HG02798 (cell line): ENCODE measurements around the gene KRT80.
A peak's percentile ranks its signal among the peaks of the same experiment; 100 is the strongest.

ENCODE experiments used
- ATAC-seq: cut with Tn5 transposase; IDR thresholded peaks from one replicate; pipeline ENCODE4 v1.9.1; 2021; ENCODE audit warnings: mild to moderate bottlenecking; ENCODE audit not compliant: unreplicated experiment, poor library complexity

KRT80 gene

DNA sequence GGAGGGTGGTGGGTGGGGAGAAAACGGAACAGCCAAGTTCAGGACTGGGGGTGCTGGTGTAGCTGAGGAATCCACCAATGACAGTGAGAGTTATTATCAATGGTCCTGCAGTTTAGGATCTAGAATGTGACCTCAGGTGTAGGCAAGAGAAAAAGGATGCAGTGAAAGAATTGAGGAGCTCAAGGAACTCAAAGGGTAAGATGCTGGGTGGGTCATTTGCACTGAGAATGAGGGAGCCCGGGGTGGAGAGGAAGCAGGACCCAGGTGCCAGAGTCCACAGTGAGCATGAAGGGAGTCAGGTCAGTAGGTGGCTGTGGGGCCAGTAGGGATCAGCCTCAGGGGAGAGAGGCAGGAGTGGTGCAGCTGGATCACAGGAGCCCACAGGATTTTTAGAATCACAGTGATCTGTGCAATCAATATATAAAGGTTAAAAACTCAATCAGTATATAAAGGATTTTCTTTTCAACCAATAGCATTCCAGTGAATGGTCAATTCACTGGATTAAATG lies 38.1 kb upstream of the KRT80 start:
- ATAC-seq: no peak

DNA sequence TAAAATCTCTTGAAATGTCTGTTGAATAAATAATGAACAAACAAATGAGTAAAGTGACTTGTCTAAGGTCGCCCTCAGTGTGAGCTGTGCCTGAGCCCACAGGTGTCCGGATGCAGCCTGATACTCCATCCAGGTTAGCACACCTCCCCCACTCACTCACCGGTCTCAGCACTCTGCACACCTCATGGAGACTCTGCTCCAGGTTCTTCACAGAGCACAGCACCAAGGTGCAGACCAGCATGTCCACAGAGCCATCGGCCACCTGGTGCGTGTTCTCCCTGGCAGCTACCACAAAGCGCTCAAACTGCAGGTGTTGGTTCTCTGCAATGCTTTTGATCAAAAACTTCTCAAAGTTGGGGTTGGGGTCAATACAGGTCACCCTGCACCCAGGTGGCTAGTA lies 37.1 kb upstream of the KRT80 start:
- no peak for ATAC-seq

DNA sequence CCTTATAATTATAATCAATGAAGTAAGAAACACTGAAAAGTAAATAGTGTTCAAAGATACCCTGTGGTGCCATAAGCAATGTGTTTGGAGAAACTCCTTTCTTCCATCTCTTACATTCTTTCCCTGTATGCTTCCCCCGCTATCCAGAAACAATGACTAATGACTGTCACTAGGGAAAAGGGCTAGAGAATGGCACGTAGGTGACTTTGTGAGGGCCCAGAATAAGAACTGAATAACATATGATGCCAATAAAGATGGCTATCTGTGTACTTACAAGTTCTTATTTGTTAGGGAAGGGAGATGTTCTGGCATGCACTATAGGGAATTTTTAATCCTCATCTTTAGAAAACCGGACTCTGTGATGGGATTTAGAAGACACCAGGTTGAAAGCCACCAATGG lies 36.6 kb upstream of the KRT80 start:
- ATAC-seq: no peak

DNA sequence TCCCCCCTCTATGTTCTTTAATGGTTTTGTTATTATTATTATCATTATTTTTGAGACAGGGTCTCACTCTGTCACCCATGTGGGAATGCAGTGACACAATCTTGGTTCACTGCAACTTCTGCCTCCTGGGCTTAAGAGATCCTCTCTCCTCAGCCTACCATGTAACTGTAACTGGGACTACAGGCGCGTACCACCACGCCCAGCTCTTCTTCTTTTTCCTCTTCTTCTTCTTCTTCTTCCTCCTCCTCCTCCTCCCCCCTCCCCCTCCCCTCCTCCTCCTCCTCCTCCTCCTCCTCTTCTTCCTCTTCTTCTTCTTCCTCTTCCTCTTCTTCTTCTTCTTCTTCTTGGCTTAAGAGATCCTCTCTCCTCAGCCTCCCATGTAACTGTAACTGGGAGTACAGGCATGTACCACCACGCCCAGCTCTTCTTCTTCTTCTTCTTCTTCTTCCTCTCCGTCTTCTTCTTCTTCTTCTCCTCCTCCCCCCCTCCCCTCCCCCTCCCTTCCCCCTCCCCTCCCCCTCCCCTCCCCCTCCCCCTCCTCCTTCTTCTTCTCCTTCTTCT lies 35.9 kb upstream of the KRT80 start:
- ATAC-seq: no peak

DNA sequence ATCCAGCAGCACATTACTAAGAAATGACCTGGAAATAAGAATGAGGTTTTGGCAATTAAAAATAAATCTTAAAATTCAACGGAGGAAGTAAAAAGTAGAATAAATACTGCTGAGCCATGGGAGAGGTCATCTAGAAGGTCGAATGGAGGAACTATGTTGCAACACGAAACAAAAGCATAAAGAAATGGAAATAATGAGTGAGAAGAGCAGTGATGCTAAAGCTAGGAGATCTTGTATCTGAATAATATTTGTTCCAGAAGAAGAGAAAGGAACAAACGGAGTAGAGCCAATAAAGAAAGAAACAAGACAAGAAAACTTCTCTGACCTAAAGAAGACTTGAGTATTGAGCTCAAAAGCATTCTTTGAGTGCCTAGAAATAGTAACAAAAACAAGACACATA lies 34.6 kb upstream of the KRT80 start:
- ATAC-seq: no peak

DNA sequence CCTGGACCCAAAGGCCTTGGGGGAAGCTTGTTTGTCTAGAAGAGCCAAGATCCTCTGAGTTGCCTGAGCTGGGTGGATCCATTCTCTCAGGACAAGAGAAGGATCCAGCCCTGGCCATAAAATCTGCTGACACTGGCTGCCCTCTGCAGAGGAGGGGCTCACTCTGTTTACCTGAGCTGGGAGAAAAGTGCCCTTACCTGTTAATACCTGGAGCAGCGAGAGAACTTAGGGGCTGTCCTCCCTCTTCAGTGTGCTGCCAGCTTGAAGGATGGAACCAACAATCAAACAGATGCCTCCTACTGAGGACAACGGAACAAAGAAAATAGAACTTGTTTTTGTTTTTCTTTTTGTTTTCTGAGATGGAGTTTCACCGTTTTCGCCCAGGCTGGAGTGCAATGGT lies 33.9 kb upstream of the KRT80 start:
- ATAC-seq: no peak

DNA sequence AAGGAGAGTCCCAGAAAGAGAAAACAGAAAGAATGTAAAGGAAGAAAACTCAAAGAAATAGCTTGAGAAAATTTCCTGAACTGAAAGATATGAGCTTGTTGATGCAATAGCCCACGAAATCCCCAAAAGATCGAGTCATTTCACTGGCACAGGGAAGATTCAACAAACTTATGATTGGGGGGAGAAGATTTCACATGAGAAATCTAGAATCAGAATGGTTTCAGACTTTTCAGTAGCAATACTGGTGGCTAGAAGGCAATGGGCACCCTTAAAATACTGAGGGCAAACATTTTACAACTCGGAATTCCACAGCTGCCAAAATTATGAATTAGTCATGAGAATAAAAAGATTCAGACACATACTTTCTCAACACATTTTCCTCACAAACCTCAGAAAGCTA lies 32.3 kb upstream of the KRT80 start:
- no peak for ATAC-seq

DNA sequence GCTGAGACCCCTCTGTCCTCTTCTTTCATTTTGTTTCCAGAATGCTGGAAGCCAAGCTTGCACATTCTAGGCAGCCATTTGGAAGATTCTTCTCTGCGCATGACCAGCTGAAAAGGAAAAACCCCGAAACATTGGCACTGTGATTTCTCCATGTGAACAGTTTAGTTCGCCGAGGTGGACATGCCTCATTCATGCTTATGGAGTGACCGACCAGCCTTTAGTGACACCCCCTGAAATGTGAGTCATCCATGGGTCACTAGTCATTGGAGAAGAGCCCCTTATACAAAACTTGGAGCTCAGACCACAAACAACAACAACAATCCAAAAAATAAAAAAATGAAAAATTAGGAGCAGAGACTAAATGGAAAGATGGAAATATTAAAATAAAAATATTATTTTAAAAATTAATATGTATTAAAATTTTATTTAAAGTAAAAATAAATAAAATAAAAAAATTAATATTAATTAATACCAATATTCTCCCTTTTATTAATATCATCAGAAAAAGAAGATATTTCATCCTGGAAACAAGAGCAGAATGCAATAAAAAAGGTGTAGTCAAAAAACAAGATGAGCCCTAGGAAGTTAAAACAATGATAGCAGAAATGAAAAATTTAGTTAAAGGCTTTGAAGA lies 31.7 kb upstream of the KRT80 start:
- ATAC-seq: no peak

DNA sequence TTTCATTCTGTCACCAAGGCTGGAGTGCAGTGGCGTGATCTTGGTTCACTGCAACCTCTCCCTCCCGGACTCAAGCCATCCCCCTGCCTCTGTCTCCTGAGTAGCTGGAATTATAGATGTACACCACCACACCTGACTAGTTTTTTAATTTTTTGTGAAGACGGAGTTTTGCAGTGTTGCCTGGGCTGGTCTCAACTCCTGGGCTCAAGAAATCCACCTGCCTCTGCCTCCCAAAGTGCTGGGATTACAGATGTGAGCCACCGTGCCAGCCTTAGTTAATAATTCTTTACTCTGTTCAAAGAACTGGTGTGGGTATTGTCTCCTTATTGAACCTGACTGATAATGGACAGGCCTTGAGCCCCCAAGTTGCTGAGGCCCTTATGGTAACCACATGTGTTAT lies 30.9 kb upstream of the KRT80 start:
- ATAC-seq: no peak

DNA sequence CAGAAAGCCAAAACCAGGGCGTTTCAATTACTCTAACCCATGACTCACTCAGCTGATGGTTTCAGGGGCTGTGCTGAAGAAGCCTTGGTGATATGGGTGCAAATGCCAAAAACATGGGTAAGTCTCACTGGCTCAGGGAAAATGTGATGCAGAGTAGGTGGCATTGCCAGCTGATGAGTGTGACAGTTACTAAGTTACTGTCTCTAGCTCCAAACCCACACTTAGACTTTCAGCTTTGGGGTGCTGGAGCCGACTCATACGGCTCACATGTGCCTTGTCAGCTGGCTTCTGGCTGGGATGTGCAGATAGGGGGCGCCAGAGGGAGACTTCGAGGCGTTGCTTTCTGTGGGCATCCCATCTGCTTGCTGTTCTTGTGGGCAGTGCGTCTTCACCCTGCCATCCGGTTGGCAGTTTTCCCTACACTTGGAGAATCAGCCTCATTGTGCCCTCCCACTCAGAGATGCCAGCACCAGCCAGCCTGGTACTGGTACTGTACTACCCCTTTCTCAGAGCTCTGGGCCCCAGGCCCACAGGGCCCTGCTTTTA lies 30.2 kb upstream of the KRT80 start:
- ATAC-seq: no peak

DNA sequence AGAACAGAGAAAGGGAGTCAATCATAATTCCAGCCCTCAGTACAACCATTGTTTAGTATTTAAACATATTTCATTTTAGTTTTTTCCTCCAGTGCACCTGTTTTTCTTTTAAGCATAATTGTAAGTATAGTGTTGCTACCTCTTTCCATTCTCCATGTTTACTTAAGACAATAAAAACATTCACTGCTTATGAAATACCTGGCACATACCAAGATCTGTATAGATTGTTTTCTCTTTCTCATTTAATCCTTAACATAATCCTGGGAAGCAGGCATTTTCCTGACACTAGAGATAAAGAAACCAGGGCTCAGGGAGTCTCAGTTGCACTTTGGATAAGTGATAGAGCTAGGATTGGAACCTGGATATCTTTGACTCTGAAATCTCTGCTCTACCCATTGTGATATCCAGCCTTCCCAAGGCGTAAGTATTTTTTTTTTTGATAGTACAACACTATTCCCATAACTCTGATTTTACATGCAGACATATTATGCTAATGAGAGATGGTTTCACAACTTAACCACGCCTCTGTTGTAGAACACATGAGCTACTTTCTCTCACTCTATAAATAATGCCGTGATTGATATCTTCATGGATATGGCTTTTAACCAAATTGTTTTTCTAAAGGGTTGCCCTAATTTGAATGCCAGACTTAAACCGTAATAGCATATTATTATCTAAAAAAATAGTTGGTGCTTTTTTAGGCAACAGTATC lies 29.4 kb upstream of the KRT80 start:
- ATAC-seq: no peak

DNA sequence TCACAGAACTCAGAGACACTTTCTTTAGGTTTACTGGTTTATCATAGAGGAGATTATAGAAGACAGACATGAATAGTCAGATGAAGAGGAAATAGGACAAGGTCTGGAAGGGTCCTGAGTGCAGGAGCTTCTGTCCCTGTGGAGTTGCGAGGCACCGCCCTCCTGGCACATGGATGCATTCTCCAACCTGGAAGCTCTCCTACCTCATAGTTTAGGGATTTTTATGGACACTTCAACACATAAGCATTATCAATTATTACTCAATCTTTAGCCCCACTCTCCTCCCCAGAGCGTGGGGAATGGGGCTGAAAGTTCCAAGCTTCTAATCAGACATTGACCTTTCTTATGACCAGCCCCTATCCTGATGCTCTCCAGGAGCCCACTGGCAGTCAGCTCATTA lies 28.7 kb upstream of the KRT80 start:
- ATAC-seq: no peak

DNA sequence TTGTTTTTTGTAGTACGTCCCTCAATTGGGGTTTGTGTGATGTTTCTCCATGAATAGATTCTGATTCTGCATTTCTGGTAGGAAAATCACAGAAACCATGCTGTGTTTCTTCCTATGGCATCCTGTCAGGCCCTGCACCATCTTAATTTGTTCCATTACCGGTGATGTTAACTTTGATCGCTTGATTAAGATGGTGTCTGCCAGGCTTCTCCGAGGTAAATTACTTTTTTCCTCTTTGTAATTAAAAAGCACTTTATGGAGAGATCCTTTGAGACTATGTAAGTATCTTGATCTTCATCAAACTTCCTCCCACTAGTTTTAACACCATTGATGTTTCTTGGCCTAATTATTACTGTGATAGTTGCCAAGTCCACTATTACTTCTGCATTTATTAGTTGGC lies 26.2 kb upstream of the KRT80 start:
- ATAC-seq: no peak

DNA sequence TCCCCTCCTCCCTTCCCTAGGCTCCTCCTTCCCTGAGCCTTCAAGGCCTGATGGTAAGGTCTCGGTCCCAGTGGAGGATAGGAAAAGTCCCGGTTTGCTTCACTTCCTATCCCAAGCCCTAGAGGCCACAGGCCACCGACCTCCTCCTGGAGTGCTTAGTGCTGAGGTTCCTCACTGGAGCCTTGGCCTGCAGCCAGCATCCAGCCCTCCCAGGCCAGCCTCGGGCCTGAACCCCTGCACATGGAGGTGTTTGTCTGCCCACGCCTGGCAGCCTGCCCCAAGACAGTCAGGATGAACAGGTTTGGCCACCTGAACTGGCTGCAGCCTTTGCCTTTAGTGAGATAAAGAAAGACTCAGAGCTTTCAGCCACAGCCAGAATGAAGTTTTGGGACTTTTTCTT lies 25.4 kb upstream of the KRT80 start:
- no peak for ATAC-seq

DNA sequence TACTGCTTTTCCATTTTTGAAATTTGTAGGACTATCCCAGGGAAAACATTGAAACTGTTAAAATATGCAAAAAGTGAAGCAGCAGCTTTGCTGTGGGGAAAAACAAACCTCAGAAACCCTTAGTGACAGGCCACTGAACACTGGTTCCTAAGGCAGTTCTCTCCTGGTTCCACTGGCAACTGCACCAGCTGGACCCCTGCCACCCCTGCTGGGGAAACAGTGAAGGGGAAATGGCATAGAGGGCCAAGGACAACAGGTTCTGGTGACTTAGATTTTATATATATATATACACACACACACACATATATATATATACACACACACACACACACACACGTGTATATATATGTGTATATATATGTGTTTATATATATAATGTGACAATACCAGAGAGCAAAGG lies 25.0 kb upstream of the KRT80 start:
- no peak for ATAC-seq

DNA sequence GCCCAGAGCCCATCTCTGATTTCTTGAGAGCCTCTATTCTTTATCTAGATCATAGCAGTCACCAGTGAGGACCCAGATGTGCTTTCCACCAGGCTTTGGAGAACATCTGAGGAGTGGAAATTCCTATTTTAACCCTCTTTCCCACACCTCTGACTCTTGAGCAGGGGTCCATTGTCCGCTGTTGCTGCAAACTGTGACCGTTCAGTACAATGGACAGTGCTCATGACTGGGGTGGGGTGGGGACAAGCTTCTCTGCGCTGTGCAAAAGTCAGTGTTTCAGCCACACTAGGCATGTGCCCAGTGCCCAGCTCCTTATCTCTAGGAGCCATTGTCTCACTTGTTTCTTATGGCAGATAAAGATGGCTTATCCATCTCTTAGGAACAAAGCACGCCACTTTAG lies 24.3 kb upstream of the KRT80 start:
- no peak for ATAC-seq

DNA sequence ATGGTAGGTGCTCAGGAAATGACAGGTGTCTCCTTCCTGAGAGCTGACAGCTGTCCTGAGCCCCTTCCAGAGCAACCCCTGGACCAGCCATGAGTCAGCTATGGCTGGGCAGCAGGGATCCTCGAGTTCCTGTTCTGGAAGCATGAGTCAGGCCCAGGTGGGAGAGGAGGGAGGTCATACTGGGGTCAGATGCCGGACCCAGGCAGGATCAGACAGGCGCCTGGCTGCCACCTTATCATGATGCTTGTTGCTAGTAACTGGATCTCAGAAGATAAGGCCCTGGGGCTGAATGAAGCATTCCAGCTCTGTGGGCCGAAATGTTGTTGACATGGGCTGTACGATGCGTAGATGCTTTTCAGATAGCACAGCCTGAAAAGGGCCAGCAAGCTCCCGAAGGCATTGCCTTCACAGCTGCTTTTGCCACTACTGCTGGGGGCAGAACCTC lies 23.8 kb upstream of the KRT80 start:
- ATAC-seq: no peak

DNA sequence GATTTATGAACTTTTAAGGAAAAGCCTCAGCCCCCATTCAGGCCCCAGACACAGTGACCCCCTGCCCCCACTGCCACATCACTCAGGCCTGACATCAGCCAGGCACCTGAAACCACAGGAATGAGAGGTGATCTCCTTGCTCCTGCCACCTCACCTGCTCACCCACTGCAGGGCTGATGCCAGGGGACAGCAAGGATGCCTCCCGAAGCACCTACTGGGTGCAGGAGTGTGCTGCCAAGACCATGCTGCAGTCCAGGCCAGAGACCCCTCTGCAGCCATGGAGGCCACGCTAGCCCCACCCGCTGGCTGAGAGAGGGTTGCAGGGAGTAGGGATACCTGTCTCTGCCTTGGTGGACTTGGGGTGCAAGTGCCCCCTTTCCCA lies 22.6 kb upstream of the KRT80 start:
- ATAC-seq: no peak

DNA sequence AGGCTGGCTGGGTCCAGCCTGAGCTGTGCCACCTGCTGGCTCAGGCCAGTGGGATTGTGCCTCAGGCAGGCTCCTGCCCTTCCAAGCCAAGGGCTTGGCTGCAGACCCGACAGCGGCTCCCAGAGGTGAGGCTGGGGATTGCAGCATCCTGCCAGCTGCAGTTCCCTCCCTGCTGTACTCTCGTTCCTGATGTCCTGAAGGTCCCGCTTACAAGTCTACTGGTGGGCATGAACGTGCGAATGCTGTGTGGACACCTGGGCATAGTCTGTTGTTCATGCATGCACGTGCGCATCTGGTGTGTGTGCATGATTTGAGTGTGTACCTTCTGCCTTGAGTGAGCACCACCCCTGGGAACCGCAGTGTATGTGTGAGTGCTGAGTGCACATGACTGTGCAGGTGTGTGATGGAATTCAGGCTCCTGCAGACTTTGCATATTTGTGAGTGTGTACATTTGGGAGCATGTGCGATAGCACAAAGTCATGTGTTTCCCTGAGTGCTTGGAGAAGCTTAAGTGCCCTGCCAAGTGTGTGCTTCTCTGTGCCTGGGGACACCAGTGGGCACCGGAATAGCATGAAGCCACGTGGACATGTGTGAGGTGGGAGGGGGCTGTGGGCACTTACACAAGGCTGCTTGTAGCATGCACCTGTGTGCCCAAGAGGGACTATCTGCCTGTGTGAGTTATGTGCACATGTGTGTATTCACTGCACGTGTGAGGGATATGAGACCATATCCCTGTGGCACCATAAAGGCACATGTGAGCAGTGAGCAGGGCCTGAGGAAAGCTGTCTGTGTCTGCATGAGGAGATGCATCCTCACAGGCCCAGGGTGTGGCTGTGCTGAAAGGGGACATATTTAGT lies 22.0 kb upstream of the KRT80 start:
- peak; percentile 70 for ATAC-seq

DNA sequence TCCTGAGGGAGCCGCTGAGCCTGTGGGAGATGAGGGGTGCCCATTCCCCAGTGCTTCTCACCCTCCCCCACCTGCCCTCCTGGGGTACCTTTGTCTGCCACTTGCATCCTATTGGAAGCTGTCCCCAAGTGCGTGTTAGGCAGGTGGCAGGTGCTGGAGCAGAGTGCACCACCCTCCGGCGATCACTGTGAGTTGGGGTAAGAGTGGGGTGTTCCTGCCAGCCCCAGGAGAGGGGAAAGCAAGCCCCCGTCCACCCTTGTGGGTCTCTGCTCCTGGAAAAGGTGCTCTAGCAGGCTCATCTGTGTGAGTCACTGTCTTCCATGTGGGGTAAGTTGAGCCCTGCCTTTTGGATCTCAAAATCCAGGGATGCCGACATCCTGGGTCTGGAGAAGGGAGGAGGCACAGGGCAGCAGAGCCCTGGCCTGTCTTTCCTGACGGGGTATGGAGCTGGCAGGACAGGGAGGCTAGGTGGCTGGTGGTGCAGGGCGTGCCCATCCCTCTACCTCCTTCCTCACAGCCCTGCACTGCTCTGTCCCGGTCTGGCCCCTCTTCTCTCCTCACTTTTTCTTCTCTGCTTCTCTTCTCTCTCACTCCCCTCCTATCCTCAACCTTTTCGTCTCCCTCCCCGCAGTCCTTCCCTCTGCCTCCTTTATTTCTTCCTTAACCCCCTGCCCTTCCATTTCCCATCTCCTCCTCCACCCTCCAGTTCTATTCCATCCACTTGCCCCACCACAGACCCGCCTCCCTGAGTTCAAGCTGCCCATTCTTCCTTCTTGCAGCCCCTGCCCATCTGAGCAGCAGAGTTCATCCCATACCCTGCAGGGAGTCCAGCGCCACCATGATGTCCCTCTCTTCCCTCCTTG lies 21.1 kb upstream of the KRT80 start:
- no peak for ATAC-seq
